NCI-H2107 treated with DMSO at 0.1 percent for 48 hours (cell line): ENCODE data around the gene TUBB3.
"Not testable (repeated sequence)": the region's sequence is repeated elsewhere in the genome, so short reads cannot be mapped to it uniquely, and the experiment has no call there.

Experiments
- DNase-seq: peaks from one replicate; lab custom pipeline; 2025; ENCODE audit not compliant: unreplicated experiment; lab: John Stamatoyannopoulos, UW

TUBB3 gene

DNA sequence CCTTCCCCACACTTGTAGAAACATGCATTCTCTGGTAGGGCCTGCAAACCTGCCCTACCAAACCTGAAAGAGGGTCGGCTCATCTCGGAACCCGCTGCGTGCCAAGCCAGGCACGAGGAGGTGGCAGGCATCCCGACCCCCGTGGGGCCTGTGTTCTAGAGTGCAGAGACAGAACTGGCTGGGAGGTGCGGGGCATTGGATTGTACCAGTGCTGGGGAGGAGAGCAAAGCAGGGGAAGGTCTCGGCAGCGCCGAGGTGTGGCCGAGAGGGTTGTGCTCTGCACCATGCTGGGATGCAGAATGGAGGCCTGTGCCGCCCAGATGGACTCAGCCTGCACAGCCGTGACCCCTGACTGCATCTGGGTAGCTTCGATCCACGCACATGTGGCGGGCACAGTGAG is 22.3 kb upstream of the TUBB3 start:
- DNase-seq = no peak

- peak; percentile 38 for DNase-seq
Measured at GRCh38 chr16:89902980-89903379, 20.2 kb upstream of the TUBB3 start.

- no peak for DNase-seq
Measured at GRCh38 chr16:89903908-89904515, 19.1 kb upstream of the TUBB3 start.

DNA sequence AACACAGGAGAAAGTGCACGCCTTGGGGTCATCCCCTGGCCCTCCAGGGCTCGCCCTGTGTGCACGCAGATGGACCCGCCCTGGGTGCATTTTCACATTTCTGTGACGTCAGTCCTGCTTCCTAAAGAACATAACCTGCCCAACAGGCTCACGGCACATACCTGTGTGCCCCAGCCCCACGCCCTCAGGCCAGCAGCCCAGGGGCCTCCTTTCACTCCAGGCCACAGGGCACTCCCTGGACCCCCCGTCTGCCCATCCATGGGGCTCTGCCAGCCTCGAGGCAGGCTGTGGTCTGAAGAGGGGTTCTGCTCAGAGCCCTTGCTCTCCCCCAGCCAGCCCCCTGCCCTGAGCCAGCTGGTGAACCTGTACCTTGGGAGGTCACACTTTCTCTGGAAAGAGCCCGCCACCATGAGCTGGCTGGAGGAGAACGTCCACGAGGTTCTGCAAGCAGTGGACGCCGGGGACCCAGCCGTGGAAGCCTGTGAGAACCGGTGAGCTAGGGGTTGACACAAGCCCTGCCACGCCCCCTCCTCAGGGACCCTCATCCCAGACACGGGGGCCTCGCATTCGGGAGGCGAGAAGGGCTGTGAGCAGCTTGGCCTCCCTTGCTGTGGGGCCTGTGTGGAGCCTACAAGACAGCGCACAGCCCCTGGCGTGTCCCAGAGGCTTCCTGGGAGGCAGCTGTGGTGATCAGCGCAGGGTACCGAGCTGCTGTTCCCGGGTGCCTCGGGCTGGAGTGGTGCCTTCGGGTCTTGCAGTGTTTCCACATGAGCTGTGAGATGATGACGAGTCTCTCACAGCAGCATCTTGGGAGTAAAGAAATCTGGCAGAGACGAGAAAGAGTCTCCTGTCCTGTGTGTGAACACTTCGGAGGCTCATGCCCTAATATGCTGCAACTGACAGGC is 18.3 kb upstream of the TUBB3 start:
- DNase-seq = no peak

DNA sequence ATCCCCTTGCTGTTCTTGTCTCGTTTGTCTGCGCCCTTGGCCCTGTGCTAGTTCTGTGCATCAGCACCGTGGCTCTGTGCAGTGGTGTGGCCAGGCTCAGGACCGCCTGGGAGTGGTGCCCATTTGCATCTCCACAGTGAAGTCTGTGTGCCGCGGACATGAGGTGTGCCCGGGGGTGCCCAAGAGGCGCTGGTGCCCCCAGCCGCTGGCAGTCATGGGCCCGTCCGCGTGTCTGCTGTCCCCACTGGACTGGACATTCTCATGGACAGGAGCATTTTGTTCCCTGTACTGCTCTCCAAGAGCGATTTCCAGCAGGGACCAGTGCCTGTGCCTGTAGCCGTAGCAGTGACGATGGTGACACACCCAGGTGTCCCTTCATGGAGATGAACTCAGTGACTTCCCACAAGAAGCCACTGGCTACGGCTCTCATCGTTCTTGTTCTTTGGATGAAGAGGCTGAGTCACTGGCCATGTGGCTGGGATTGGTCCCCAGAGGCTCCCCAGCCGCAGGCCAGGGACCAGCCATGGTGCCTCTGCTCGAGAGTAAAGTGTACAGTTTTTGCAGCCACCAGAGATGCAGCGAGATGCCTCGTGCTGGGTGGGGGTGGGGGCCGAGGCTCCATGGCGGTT is 17.5 kb upstream of the TUBB3 start:
- DNase-seq = peak; percentile 40

DNA sequence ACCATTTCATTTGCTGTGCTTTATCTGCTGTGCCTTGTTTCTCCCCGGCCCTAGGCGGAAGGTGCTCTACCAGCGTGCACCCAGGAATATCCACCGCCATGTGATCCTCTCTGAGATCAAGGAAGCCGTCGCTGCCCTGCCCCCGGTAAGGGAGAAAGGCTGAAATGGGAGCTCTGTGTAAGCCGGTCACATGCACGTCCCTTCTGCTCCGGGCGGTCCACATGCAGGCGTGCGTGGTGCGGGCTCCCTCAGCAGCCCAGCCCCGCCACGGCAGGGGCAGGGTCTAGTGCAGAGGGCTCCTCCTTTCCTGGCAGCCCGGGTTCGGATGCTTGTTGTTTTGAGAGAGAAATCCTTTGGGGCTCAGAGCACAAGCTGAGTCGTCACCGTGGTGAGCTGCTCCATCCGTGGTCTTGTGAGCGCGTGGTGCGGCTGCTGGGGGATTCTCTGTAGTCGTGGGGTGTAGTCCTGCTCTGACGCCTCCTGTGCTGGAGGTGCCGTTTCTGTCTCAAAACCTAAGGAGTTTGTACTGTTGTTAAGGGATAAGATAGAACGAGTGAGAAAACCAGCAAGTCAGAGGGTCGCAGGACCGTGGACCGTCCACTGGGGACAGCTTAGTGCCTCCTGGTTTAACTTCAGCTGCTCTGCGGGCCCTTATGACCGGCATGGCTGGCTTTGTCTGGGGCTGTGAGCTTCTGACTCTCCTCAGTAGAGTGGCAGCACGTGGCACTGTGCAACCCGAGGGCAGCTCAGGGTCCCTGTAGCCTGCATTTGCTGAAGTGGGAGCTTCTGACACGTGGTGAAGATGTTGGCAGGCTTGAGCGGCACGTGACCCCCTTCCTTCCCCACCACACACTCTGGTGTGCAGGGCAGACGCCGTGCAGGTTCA is 16.8 kb upstream of the TUBB3 start:
- peak; percentile 39 for DNase-seq

DNA sequence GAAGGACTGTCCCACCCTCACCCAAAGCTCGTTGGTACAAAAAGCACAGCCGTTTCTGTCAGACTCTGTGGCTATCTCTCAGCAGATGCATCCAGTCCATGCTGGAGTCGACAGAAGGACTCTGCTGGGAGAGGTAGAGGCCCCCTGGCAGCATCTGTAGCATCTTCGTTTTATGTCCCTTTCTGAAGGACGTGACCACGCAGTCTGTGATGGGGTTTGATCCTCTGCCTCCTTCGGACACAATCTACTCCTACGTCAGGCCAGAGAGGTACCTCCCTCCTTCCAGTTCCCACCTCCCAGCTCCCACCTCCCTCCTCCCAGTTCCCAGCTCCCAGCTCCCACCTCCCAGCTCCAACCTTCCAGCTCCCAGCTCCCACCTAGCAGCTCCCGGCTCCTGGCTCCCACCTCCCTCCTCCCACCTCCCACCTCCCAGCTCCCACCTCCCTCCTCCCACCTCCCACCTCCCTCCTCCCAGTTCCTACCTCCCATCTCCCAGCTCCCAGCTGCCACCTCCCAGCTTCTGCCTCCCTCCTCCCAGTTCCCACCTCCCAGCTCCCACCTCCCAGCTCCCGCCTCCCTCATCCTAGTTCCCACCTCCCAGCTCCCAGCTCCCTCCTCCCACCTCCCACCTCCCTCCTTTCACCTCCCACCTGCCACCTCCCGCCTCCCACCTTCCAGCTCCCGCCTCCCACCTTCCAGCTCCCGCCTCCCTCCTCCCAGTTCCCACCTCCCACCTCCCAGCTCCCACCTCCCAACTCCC is 15.9 kb upstream of the TUBB3 start:
- DNase-seq = no peak

DNA sequence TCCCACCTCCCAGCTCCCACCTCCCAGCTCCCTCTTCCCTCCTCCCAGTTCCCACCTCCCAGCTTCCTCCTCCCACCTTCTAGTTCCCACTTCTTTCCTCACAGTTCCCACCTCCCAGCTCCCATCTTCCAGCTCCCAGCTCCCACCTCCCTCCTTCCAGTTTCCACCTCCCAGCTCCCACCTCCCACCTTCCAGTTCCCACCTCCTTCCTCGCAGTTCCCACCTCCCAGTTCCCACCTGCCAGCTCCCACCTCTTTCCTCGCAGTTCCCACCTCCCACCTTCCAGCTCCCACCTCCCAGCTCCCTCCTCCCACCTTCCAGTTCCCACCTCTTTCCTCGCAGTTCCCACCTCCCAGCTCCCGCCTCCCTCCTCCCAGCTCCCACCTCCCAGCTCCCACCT is 14.9 kb upstream of the TUBB3 start:
- DNase-seq = no peak

DNA sequence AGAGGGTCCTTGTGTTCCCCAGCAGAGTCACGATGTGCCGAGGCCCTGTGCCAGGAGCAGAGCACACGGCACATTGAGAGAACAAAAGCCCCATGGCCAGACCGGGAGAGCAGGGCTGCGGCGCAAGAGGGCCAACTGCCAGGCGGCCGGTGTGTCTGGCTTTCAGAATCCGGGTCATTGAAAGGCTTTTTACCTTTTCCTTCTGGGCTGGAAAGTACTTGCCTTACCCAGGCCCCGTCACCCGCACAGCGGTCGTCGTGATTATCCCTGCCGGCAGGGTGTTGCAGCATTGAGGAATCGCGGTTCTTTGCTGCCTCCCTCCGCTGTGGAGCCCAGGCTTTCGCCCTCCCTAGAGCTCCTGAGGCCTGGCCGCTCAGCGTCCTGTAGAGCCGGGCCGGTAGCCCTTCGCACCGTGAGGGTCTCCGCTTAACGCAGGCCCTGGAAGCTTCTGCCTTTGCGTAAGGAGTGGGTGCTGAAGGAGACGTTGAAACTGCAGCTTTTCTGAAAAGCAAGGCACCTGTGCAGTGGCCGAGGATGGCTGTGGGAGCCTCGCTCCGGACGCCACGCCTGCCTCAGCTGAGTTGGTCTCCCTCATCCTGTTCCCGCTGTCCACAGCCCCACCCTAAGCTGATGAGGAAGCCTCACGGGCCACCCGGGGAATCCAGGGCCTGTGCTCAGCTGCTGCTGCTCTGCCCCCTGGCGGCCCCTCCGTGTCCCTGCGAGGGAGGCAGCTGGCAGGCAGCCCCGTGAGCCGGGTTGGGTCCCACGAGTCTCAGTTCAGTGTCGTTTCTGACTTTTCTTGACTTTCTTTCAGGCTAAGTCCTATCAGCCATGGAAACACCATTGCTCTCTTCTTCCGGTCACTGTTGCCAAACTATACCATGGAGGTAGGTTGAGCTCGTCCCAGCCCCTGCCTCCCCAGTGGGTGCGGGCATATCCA is 13.1 kb upstream of the TUBB3 start:
- DNase-seq = no peak

DNA sequence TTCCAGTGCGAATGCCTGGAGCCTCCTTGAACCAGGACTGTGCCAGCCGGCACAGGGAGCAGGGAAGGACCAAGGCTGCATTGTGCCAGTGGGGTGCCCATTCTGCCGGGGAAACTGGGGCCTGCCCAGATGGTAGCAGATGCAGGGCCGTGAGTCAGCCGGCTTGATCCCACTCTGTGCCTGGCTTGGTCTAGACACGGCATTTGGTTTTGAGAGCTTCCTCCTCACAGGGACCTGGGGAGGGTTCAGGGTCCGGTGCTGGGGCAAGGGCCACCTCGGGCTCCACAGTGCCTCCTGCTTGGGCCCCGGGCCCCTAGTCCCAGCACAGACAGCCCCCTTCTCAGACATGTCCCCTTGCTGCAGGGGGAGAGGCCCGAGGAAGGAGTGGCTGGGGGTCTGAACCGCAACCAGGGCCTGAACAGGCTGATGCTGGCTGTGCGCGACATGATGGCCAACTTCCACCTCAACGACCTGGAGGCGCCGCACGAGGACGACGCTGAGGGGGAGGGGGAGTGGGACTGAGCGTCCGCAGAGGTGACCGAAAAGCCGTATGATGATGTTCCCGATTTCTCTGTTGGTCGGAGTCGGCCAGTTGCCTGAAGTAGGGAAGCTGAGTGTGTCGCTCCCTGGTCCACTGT is 12.3 kb upstream of the TUBB3 start:
- no peak for DNase-seq

DNA sequence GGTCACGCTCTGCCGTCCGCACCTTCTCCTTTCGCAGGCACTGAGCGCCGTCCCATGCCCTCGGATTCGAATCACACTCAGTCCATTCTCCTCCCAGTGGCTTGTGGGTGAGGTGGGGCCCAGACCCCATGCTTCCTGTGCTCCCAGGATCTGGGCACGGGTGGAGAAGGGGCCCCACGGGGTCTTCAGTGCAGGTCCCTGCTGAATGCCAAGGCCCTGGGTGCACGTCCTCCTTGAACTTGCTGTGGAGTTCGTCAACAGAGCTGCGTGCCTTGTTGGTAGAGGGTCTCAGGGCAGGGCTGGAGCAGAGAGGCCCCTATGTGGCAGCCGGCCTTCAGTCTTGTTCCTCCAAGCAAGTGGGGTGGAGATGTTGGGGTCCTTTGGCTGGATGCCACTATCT is 11.8 kb upstream of the TUBB3 start:
- no peak for DNase-seq

DNA sequence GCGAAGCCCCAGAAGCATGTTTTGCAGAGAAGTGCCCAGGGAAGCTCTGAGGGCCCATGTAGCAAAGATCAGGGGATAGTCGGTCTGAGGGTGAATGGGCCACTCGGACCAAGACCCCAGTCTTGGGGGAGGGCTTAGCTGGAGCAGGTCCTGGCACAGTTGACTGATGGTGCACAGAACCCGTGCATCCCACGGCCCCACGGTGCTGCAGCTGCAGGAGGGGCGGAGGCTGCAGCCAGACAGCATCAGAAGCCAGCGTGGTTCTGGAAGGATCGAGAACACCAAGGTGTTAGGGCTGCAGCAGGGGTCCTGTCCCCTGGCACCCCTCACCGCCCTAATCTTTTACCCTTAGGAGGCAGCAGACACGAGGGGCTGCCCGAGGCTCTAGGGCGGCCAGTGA is 11.0 kb upstream of the TUBB3 start:
- DNase-seq = no peak

DNA sequence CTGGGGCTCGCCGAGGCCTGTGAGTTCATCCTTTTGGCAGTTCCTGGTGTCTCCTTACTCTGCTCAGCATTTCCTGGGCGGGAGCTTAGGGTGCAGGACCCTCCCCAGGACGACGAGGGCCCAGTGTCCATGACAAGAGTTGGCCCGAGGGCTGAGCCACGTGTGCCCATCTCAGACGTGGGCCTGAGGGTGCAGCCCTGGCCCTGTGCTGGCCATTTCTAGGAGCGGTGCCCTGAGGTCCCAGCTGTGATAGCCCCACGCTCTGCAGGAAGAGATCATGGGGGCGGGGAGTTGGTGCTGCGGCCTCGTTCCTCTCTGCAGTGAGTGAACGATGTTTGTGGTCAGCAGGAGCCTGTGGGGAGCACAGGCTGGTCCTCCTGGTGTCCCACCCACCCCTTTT is 10.5 kb upstream of the TUBB3 start:
- DNase-seq = no peak

GRCh38 chr16:89913408-89914387 is 9.4 kb upstream of the TUBB3 start:
- no peak for DNase-seq

GRCh38 chr16:89914642-89915285 is 8.4 kb upstream of the TUBB3 start:
- not testable (repeated sequence) for DNase-seq

DNA sequence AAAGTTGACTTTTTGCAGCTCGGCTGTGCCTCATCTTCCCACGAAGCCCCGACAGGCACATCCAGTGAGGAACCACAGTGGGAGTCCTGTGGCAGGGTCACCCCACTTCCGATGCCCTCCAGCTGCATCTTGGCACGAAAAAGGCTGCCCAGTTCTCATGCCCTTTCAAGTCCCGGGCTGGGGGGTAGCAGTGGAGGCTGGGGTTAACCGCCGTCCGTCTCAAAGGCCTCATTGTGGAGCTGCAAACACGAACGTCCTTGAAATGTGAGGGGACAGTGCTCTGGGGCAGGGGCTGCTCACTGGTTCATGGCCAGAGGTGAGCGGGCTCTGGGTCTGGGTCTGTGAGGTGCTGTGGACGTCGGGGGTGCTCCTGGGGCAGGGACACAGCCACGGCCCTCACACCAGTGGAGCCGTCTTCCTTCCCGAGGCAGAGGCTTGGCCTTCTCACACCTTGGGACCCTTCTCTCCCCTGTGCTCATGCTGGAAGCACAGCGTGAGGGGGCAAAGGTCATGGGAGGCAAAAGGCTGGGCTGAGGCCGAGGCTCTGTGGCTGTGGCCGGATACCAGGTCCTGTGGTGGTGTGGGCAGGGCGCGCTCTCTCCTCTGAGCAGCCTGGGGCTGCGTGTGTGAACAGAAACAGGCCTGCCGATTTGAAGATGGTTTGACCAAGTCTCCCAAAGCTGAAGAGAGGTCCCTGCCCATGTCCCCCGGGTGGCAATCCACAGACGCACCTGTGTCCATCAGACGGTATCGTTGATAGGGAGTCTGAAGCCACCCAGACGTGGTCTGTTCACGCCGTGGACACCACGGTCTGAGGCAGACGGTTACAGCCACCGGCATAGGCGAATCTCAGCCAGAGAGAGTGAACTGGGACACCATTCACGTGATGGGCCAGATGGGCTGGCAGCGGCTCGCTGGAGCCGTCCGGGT is 7.6 kb upstream of the TUBB3 start:
- DNase-seq = no peak
